ENCODE results near the gene RNF223. TPM values are rescaled to one million over a fixed set of nuclear protein-coding genes. Genes with fewer than 3 reads are reported as not detected.

Gene RNF223
- total RNA-seq, 2 donors from 2014 or later = not detected

- no peak overlapping the region for H3K4me3 ChIP-seq
- no peaks in the 10 kb centered on the region for H3K27me3 ChIP-seq
- H3K36me3 ChIP-seq = peaks cover 14% of the 10 kb centered on the region
- no peaks in the 10 kb centered on the region for H3K4me1 ChIP-seq
- DNase-seq (ENCODE audit: low spot score) = no peak
- TF ChIP-seq CTCF (IDR thresholded peaks at IDR 0.05) = no peak
- H3K27ac ChIP-seq = no peak overlapping the region
- H3K9me3 ChIP-seq = no peaks in the 10 kb centered on the region
Measured at GRCh38 chr1:1046767-1047166, 27.3 kb downstream of the RNF223 start.

GRCh38 chr1:1046243-1046642 is 27.9 kb downstream of the RNF223 start:
- peaks cover 14% of the 10 kb centered on the region for H3K36me3 ChIP-seq
- no peaks in the 10 kb centered on the region for H3K9me3 ChIP-seq
- no peak for TF ChIP-seq CTCF (IDR thresholded peaks at IDR 0.05)
- no peak for DNase-seq (ENCODE audit: low spot score)
- no peaks in the 10 kb centered on the region for H3K4me1 ChIP-seq
- H3K4me3 ChIP-seq = no peak overlapping the region
- no peak overlapping the region for H3K27ac ChIP-seq
- no peaks in the 10 kb centered on the region for H3K27me3 ChIP-seq

GRCh38 chr1:1045129-1045528 is 29.0 kb downstream of the RNF223 start:
- Histone ChIP-seq H3K27ac (no peak overlapping the region), H3K36me3 (peaks cover 14% of the 10 kb centered on the region), H3K27me3 (peaks cover 0 to 1% of the 10 kb centered on the region in 2 donors), H3K4me3 (no peak overlapping the region), H3K9me3 (no peaks in the 10 kb centered on the region), H3K4me1 (peaks cover 0 to 6% of the 10 kb centered on the region in 2 donors)
- DNase-seq (ENCODE audit: low spot score) = no peak
- no peak for TF ChIP-seq CTCF (IDR thresholded peaks at IDR 0.05)

- Histone ChIP-seq H3K27me3 (peaks cover 0 to 5% of the 10 kb centered on the region in 2 donors), H3K27ac (no peak overlapping the region), H3K4me3 (no peak overlapping the region), H3K9me3 (no peaks in the 10 kb centered on the region), H3K4me1 (peaks cover 0 to 11% of the 10 kb centered on the region in 2 donors), H3K36me3 (peaks cover 14% of the 10 kb centered on the region)
- no peak for DNase-seq (ENCODE audit: low spot score)
- TF ChIP-seq CTCF (IDR thresholded peaks at IDR 0.05) = no peak
Measured at GRCh38 chr1:1044455-1045078, 29.5 kb downstream of the RNF223 start.

- DNase-seq (ENCODE audit: low spot score) = no peak
Measured at GRCh38 chr1:1043921-1044320, 30.2 kb downstream of the RNF223 start.

More at GRCh38 chr1:1043921-1044320, 30.2 kb downstream of the RNF223 start:
- Histone ChIP-seq H3K9me3 (no peaks in the 10 kb centered on the region), H3K4me3 (no peak overlapping the region), H3K27ac (no peak overlapping the region), H3K27me3 (peaks cover 0 to 5% of the 10 kb centered on the region in 2 donors), H3K4me1 (peaks cover 0 to 18% of the 10 kb centered on the region in 2 donors), H3K36me3 (peaks cover 14% of the 10 kb centered on the region)
- no peak for TF ChIP-seq CTCF (IDR thresholded peaks at IDR 0.05)
